Endothelial cell of umbilical vein (primary cell): ENCODE results near the gene SLC25A45. TPM values are rescaled to one million over a fixed set of nuclear protein-coding genes. Genes with fewer than 3 reads are reported as not detected.

Experiments
- BruUV-seq: library from RNA; stranded (reverse); fragments of 400-500 nt; replicated peaks from 2 replicates; lab custom pipeline; 2021; lab: Mats Ljungman, UMichigan
- CTCF ChIA-PET: fragments of 300-600, 350-600 bp; sonication (Branson Sonifier 250); formaldehyde crosslinking; loops from one replicate; lab custom pipeline; 2021; ENCODE audit warnings: antibody characterized with exemption, inconsistent platforms; lab: Charles Lee
- POLR2A ChIA-PET: fragments of 300-600, 350-600 bp; sonication (Branson Sonifier 250); formaldehyde crosslinking; loops from one replicate; lab custom pipeline; 2021; ENCODE audit warnings: antibody characterized with exemption, inconsistent platforms; lab: Charles Lee
- DNase-seq: peaks from one replicate; pipeline ENCODE4 v3.0.0-alpha.2; 2011; ENCODE audit warnings: low read depth, low spot score
- FAIRE-seq: peaks from 2 replicates; lab custom pipeline; 2011; peaks lifted over from hg19 to GRCh38; lab: Jason Lieb, UNC
- H2AFZ ChIP-seq: 2 replicates; pipeline ENCODE4 v1.6.0; 2012; ENCODE audit warnings: low read depth, low read length, control low read depth, inconsistent platforms
- H3K27ac ChIP-seq: 2 replicates; pipeline ENCODE4 v1.5.1; 2011; ENCODE audit warnings: low read depth, mild to moderate bottlenecking, control low read depth, low read length, moderate library complexity; ENCODE audit not compliant: insufficient read depth
- H3K27me3 ChIP-seq, 2 experiments: 2 replicates each; pipeline versions ENCODE4 v1.6.0 to v1.6.1; 2011; ENCODE audit warnings: low read length in 2 of 2, mixed read lengths in 1 of 2; ENCODE audit not compliant: control insufficient read depth in 2 of 2, insufficient read depth in 2 of 2
- H3K36me3 ChIP-seq, 2 experiments: 2 replicates in 1 of 2; 3 replicates in 1 of 2; pipeline ENCODE4 v1.5.1; 2011; ENCODE audit warnings: low read length in 2 of 2, mild to moderate bottlenecking in 1 of 2, moderate library complexity in 1 of 2; ENCODE audit not compliant: control insufficient read depth in 2 of 2, insufficient read depth in 2 of 2; ENCODE audit errors: extremely low read depth in 1 of 2
- H3K4me1 ChIP-seq: 3 replicates; pipeline ENCODE4 v1.5.1; 2011; ENCODE audit warnings: mild to moderate bottlenecking, low read length; ENCODE audit not compliant: control insufficient read depth, insufficient read depth; ENCODE audit errors: extremely low read depth
- H3K4me2 ChIP-seq: 2 replicates; pipeline ENCODE4 v1.6.1; 2011; ENCODE audit warnings: low read length, control low read depth, mixed read lengths; ENCODE audit not compliant: insufficient read depth
- H3K4me3 ChIP-seq, 3 experiments: fragments of 200-600 bp in 1 of 3; sonication (generic), shearing (Covaris generic) in 1 of 3; replicated peaks in 1 of 3; 2 replicates each; pipeline ENCODE4 v1.5.1; 2011 to 2016; ENCODE audit warnings: control low read depth in 3 of 3, low read length in 3 of 3, mild to moderate bottlenecking in 2 of 3, inconsistent platforms in 1 of 3, low read depth in 1 of 3, moderate library complexity in 1 of 3; ENCODE audit not compliant: insufficient read depth in 1 of 3
- H3K79me2 ChIP-seq: 2 replicates; pipeline ENCODE4 v1.6.0; 2012; ENCODE audit warnings: low read length, inconsistent platforms; ENCODE audit not compliant: control insufficient read depth, insufficient read depth
- H3K9ac ChIP-seq: replicated peaks from 2 replicates; pipeline ENCODE3; 2011; ENCODE audit warnings: low read length, control low read depth; ENCODE audit not compliant: insufficient read depth; ENCODE audit errors: extremely low read depth
- H3K9me1 ChIP-seq: replicated peaks from 3 replicates; pipeline ENCODE4 v1.6.0; 2011; ENCODE audit warnings: mild to moderate bottlenecking, low read length; ENCODE audit not compliant: control insufficient read depth, insufficient read depth; ENCODE audit errors: extremely low read depth
- H3K9me3 ChIP-seq: replicated peaks from 2 replicates; pipeline ENCODE4 v1.5.1; 2012; ENCODE audit warnings: low read length, inconsistent platforms; ENCODE audit not compliant: control insufficient read depth, insufficient read depth
- H4K20me1 ChIP-seq: replicated peaks from 2 replicates; pipeline ENCODE3; 2011; ENCODE audit warnings: mild to moderate bottlenecking, low read length; ENCODE audit not compliant: control insufficient read depth, insufficient read depth; ENCODE audit errors: extremely low read depth
- CTCF ChIP-seq, 2 donors: IDR thresholded peaks; 1 replicate in 1 of 2; 2 replicates in 1 of 2; pipeline ENCODE4 v1.5.1; 2011; ENCODE audit warnings: low read length in 2 of 2, mild to moderate bottlenecking in 2 of 2, moderate library complexity in 2 of 2, control low read depth in 1 of 2, inconsistent platforms in 1 of 2, low read depth in 1 of 2; ENCODE audit not compliant: insufficient read depth in 1 of 2; ENCODE audit errors: extremely low read depth in 1 of 2
- EZH2 ChIP-seq: IDR thresholded peaks from 2 replicates; pipeline ENCODE4 v1.6.1; 2012; ENCODE audit warnings: borderline replicate concordance, low read depth, mild to moderate bottlenecking, moderate library complexity, low read length, inconsistent platforms; ENCODE audit not compliant: severe bottlenecking
- FOS ChIP-seq: IDR thresholded peaks from 2 replicates; pipeline ENCODE4 v1.6.1; 2011; ENCODE audit warnings: mild to moderate bottlenecking, low read length, moderate library complexity, borderline replicate concordance; ENCODE audit not compliant: insufficient read depth
- GATA2 ChIP-seq: IDR thresholded peaks from 2 replicates; pipeline ENCODE4 v1.7.0; 2011; ENCODE audit warnings: low read depth, mild to moderate bottlenecking, moderate library complexity, mixed read lengths, low read length; ENCODE audit not compliant: insufficient read length, insufficient read depth
- JUN ChIP-seq: IDR thresholded peaks from 2 replicates; pipeline ENCODE4 v1.6.1; 2011; ENCODE audit warnings: borderline replicate concordance, low read depth; ENCODE audit not compliant: insufficient read length, insufficient read depth
- MAX ChIP-seq: IDR thresholded peaks from 2 replicates; pipeline ENCODE4 v1.6.1; 2011; ENCODE audit not compliant: insufficient read depth, insufficient read length
- MYC ChIP-seq: IDR thresholded peaks from one replicate; pipeline ENCODE4 v1.6.1; 2011; ENCODE audit warnings: mild to moderate bottlenecking, low read depth, low read length
- POLR2A ChIP-seq: IDR thresholded peaks from 2 replicates; pipeline ENCODE4 v1.6.1; 2012; ENCODE audit warnings: low read depth, mild to moderate bottlenecking, control low read depth, low read length
- POLR2AphosphoS5 ChIP-seq: IDR thresholded peaks from 2 replicates; pipeline ENCODE4 v1.6.1; 2012; ENCODE audit warnings: low read depth, mild to moderate bottlenecking, control low read depth, low read length, moderate library complexity; ENCODE audit not compliant: insufficient read depth
- dilution Hi-C: fragments of 300-500 bp; cut with MboI; formaldehyde crosslinking; loops from one replicate; pipeline ENCODE4 v1.15.0; 2019; ENCODE audit warnings: low sequenced_read_pairs; ENCODE audit not compliant: extremely low pct_ligation_motif_present
- intact Hi-C: fragments of 100-400 bp; cut with micrococcal nuclease; formaldehyde crosslinking; loops from one replicate; pipeline ENCODE4 v1.10.0; 2022
- polyA plus RNA-seq, 4 experiments: library from polyadenylated mRNA; depleted of rRNA in 3 of 4; stranded (reverse) in 3 of 4; unstranded in 1 of 4; fragments of >200 nt; gene quantifications; 2 replicates each; pipeline versions ENCODE4 v1.2.1 to v1.2.3, GENCODE V29; 2011 to 2012; ENCODE audit warnings: missing spikeins in 1 of 4
- total RNA-seq: library from RNA; stranded (reverse); gene quantifications from 2 replicates; pipeline ENCODE4 v1.2.3, GENCODE V29; 2021

Gene SLC25A45
- total and polyA plus RNA-seq, 2 donors (not counting 3 experiments of a cell fraction or from before 2014, with no cell fraction given): 1.2 to 3.1 TPM

DNA sequence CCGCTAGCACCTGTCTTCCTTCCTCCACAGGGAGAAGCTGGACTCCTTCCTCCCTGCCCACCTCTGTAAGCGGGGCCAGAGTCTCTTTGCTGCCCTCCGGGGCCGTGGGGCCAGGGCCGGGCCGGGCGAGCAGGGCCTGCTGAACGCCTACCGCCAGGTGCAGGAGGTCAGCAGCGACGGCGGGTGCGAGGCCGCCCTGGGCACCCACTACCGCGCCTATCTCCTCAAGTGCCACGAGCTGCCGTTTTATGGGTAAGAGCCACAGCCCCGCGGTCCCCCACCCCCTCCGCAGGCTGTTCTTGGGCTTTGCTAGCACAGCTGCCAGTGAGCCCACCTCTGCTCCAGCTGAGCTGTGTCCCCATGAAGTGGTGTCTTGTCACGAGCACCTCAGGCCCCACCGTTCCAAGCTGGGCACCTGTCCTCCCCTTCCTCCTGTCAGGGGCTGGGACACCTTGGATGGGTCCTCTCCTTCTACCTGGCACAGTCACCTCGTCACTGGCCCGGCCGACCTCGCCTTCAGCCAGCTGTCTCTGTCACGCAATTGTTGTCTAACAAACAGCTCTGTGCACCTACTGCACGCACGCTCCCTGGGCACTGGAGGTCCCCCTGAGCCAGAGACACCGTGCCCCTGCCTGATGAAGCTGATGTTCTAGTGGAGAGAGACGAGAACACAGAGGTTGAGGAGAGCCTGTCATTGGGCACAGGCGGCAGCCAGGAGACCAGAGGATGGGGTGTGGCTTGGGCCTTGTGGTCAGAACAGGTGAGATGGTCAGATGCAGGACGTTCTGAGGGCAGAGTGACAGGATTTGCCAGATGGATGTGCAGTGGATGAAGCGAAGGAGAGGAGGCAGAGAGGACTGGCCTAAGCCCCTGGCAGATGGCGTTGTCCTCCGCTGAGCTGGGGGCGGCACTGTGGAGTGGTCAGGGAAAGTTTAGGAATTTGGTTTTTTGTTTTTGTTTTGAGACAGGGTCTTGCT lies 14.6 kb upstream of the SLC25A45 start:
- FAIRE-seq (no peak), DNase-seq (no peak)
- TF ChIP-seq JUN: no peak
- no peak for TF ChIP-seq MYC
- TF ChIP-seq FOS: no peak
- no peak for TF ChIP-seq GATA2
- TF ChIP-seq CTCF (IDR thresholded peaks at IDR 0.05; ENCODE audit: extremely low read depth in 1 of 2, insufficient read depth in 1 of 2, low read depth in 1 of 2, low read length in 2 of 2): no peak
- TF ChIP-seq MAX: no peak
- TF ChIP-seq EZH2: no peak
- no peak for TF ChIP-seq POLR2A
- TF ChIP-seq POLR2AphosphoS5: no peak
- Histone ChIP-seq H4K20me1 (no peaks in the 10 kb centered on the region), H3K4me3 (no peak overlapping the region), H3K9me1 (no peaks in the 10 kb centered on the region), H3K9ac (no peak overlapping the region), H3K4me1 (no peaks in the 10 kb centered on the region), H3K27ac (no peak overlapping the region), H3K4me2 (no peak overlapping the region), H3K27me3 (no peaks in the 10 kb centered on the region), H3K79me2 (peaks cover 18% of the 10 kb centered on the region), H3K9me3 (no peaks in the 10 kb centered on the region), H3K36me3 (peaks cover 15 to 61% of the 10 kb centered on the region in 2 experiments), H2AFZ (no peak overlapping the region)
- intact Hi-C loops (no loop called here), dilution Hi-C loops (no loop called here)
- CTCF ChIA-PET: no interaction called here
- POLR2A ChIA-PET: interaction anchor here (0.6 kb wide), 1 partner anchor 12 kb away, joined by 3 read pairs; no protein-coding TSS in a partner anchor
- no TSS peak for BruUV-seq
